HG03025 (cell line): ENCODE data around the gene GRB10.
"Not testable (repeated sequence)": the region's sequence is repeated elsewhere in the genome, so short reads cannot be mapped to it uniquely, and the experiment has no call there.

Experiments
- ATAC-seq: cut with Tn5 transposase; IDR thresholded peaks from one replicate; pipeline ENCODE4 v1.9.1; 2021; ENCODE audit warnings: mild to moderate bottlenecking, moderate library complexity; ENCODE audit not compliant: unreplicated experiment, low FRiP score

GRB10 gene

DNA sequence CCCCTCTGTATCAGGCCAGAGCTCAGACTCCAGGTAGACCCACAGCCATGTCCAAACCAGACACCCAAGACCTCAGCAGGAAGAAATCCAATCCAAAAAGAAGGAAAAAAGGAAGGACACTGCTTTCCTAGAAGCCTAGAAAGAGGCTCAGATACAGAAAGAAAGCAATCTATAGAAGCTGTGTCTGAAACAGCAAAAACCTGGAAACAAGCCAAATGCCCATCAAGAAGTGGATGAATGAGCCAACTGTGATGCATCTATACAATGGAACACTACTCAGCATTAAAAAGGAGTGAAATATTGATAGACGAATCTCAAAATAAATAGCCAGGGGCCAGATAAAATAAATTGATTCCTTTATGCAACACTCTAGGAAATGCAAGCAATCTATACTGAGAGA lies 31.6 kb downstream of the GRB10 start:
- no peak for ATAC-seq

- ATAC-seq, result no peak
These were observed 32.8 kb downstream of the GRB10 start for GRCh38 chr7:50749896-50750295.

DNA sequence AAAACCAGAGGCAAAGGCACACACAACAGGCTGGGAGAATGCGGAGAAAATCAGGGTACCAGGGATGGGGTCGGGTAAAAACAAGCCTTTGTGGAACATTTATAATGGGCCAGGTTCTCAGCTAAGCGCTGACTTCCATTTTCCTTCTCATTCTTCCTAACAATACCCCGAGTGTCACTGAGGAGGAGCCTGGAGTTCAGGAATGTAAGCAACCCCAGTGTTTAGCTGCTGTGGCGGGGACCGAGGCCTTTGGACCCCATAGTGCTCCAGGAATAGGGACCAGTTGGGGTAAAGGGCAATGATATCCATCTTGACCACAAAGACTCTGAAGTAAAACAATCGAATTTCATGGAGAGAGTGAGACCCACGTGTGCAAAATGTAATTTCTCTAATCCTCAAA lies 34.2 kb downstream of the GRB10 start:
- no peak for ATAC-seq

DNA sequence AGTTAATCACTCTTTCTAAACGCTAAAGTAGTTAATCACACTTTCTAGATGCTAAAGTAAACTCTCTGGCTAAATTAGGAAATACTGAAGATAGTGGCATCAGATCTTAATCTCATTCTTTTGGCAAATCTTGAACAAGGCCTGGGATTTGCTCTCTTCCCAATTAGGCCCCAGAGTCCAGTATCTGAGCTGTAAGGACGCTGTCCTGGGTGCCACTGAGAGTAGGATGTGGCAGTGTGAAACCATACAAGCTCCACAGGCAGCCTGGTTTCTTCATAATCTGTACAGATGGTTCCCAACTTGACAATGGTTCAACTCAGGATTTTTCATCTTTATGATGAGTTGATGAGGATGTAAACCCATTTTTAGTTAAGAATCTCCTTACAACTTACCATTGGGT lies 36.9 kb downstream of the GRB10 start:
- no peak for ATAC-seq

DNA sequence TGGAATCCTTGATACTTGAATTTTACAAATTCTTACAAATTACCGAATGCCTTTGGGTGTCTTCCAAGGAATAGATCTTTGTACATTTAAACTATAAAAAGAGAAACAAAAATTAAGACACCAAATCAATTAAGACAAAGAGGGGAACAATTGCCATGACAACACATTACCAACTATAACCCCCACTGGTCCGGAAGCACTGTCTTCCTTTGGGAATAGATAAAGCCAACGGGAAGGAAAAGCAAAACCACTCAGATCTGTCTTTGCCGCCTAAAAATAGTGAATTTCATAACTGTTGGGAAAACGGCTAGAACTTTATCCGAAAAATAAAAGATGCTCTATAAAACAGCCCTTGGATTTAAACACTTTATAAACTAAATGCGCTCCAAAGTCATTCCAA lies 37.4 kb downstream of the GRB10 start:
- ATAC-seq, result no peak

DNA sequence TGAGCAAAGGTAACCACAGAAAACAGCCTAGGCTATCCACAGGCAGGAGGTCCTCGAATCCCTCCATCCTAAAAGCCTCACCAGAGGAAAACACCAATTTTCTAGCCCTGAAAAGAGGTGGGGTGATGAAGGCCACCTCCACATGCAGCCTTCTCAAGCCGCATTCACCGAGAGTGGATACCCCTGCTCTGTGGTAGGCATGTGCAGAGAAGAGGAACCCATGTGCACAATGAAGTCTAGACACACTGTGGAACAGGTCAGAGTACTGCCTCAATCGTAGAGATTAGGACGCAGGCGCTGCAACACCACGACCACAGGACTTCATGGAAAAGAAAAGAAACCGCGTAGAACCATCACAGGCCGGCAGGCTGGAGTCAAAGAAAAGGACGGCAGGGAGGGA lies 38.8 kb downstream of the GRB10 start:
- no peak for ATAC-seq

GRCh38 chr7:50743016-50743415 lies 39.7 kb downstream of the GRB10 start:
- no peak for ATAC-seq

DNA sequence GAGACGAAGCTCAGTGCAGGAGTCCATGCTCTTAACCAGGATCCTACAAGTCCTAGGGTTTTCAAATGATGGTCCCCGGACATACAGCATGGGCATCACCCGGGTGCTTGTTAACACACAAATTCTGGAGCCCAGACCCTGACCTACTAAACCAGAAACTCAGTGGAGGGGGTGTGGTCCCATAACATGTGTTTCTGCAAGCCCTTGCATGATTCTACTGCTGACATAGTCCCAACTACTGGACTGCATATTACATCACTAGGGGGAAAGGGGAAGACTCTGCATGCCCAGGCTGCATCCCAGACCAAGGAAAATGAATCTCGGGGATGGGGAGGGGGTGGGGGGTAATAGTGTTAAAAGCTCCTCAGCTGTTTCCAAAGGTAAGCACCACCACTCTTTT lies 40.3 kb downstream of the GRB10 start:
- no peak for ATAC-seq

GRCh38 chr7:50739744-50740435 lies 42.8 kb downstream of the GRB10 start:
- ATAC-seq, result no peak

GRCh38 chr7:50738932-50739331 lies 43.8 kb downstream of the GRB10 start:
- ATAC-seq, result no peak

- ATAC-seq, result not testable (repeated sequence)
These were observed 46.9 kb downstream of the GRB10 start for GRCh38 chr7:50735836-50736235.

DNA sequence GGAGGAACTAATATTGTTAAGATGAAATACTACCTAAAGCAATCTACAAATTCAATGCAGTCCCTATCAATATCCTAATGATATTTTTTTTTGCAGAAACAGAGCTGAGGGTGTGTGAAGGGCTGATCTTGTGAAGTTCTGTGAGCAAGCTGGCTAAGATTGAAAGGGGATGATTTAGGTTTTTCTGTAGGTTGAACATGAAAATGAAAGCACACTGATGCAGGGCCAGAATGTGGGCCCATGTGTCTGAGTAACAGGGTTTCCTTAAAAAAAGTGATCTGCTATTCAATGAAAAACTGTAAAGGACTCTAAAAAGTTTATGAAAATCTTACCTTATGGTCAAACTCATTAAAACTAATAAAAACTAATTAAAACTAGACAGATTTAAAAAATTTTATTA lies 47.4 kb downstream of the GRB10 start:
- ATAC-seq, result no peak

DNA sequence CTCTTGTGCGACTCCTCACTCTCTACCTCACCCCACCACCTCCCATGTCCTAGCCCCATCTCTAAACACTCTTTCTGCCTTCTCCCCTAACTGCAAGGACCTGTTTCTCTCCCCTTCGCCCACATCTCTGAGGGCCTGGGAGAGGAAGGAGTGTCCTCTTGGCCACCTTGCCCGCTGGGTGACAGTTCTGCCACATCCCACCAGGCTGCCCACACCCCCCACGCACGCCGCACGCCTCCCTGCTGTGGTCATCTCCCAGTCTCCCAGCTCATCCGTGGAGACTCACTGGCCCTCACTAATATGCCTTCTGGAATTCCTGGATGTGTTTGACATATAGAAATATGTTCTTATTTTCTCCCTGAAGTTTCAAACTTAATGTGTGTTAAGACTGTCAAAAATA lies 48.5 kb downstream of the GRB10 start:
- no peak for ATAC-seq

DNA sequence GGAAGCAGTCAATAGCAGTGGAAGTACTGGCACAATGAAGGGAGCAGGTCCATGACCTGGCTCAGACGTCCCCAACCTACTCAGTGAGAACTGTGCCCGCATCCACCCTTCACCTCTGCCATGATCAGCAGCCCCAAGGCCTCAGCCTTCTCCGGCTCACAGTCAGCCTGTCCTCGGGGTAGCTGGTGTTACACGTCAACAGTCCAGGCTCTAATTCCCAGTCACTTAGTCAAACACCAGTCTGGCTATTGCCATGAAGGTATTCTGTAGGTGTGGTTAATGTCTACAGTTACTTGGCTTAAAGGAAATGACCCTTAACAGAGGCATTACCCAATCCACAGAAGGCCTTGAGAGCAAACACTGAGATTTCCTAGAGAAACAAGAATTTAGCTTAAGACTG lies 49.1 kb downstream of the GRB10 start:
- ATAC-seq, result no peak

DNA sequence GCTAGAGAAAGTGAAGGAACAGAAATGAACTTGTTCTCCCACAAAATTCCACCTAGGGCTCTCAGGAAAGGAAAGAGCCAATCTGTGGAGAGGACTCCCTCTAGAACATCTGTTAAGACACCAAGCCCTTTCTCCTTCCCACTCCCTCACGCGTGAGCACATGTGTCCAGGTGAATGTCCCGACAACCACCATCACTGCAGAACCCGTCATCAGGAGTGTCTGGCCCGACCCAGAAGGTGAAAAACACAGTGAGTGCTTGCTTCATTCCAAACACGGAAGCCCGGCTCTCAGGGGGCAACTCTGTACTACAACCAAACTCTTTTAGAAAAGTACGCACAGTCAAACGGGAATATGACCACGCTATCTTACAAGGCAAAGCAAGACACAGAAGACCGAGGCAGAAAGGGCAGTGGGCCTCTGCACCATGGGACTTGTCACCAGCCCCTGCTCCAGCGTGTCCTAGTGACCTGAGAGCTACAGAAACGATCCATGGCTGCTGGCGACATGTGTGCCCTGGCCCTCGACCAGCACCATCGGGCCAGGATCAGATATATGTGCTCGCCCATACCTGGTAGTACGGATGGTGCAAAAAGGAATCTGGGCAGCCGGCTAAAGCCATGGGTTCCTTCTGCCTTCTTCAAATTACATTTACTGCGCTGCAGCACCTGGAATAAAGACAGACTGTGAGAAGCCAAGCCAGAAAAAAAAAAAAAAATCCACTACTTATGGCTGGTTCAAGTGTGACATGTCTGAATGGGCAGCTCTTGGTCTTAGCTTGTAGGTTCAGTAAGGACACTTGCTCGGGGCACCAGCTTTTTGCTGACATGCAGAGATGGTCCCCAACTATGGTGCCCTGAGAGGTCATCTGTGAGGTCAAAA lies 50.8 kb downstream of the GRB10 start:
- ATAC-seq, result no peak

GRCh38 chr7:50730446-50731400 lies 52.0 kb downstream of the GRB10 start:
- no peak for ATAC-seq

DNA sequence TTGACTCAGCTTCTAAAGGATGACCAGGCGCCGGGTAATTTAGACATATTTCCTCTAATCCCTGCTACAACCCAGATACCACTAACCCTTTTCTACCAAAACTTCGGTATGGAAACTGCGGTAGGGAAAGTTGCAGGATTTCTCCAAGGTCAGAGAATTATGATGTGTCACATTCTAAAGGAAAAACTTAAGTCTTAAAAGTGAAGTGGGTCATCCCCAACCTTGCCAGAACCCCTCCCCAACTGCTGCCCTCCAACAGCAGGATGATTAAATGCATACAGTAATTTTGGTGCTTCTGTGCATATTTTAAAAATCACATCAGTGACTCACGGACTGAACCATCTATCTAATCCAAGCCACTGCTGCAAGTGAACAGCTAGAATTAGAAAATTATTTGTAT lies 52.7 kb downstream of the GRB10 start:
- ATAC-seq, result no peak

GRCh38 chr7:50728184-50728583 lies 54.5 kb downstream of the GRB10 start:
- ATAC-seq, result no peak

GRCh38 chr7:50727711-50728110 lies 55.0 kb downstream of the GRB10 start:
- ATAC-seq, result no peak

GRCh38 chr7:50727072-50727471 lies 55.6 kb downstream of the GRB10 start:
- no peak for ATAC-seq

DNA sequence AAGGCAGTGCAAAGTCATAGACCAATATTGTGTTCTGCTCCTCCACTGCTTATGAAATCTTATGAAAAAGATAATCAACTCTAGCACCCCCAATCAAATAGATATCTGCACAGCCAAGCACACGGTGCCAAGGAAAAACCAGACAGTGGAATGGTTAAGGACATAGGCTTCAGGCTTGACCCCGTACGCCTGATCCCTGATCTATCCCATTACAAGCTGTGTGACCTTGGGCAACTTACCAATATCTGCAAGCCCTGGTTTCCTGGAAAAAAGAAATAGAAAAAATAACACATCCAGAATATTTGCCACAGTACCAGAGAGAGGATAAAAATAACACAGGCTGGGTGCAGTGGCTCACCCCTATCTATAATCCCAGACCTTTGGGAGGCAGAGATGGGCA lies 56.9 kb downstream of the GRB10 start:
- ATAC-seq, result no peak
